Measurements from ENCODE around the gene IL3.

The IL3 gene

DNA sequence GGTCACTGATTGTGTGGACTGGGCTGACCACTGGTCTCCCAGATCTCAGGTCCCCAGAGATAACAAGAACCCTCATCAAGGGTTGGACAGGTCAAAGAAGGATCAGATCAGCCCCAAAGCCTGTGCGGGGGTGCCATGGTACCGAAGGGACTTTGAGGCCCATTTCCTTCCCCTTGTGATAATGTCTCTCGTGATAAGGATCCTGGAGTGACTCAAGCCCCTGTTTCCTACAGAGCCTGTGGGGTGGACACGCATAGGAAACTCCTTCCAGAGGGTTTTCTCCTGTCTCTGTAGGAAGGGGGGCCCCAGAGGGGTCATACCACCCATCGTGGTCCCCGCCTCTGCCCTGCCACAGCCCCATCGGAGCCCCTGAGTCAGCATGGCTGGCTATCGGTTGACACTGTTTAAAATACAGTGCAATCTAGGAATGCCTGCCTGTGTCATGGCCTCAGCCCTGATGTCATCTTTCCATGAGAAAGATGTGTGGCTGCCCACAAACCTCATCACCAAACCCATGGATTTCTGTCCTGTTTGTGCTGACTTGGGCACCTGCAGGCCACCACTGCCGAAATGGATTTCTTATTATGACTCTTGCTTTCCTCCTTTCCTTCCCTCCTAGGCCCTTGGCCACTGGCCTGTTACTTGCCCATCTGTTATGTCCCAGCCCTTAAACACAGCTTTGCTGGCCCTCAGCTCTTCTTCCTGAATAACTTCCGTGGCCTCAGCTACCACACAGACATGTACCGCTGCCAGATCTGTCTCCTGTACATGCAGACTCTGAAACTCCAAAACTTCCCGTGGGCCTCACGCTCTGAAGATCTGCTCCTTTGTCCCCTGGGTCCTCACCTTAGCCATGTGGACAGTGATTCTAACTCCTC lies 10.2 kb downstream of the IL3 start:
- H3K4me1 Mint-ChIP-seq: peaks cover 78% of the 10 kb centered on the region
- no peaks in the 10 kb centered on the region for H3K27me3 Mint-ChIP-seq
- H3K27ac Mint-ChIP-seq: peak overlapping the region; percentile 91

DNA sequence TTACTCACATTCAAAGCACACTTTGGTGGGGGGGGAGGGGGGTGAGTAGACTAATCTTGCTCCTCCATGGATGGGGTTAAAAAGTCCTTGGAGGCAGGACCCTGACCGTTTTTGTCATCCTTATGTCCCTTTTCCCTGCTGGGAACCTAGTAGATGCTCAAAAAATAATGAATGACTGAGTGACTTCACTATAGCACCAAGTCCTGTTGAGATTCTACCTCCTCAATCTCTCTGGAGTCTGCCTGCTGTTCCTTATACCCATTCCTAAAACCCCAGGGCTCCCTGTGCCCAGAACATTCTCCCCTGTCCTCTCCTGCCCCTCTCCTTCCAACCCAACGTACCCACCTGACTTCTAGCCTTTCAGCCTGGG lies 10.9 kb downstream of the IL3 start:
- H3K27me3 Mint-ChIP-seq: no peaks in the 10 kb centered on the region
- peaks cover 23% of the 10 kb centered on the region for H3K36me3 Mint-ChIP-seq (ENCODE audit: low read depth)
- no peaks in the 10 kb centered on the region for H3K9me3 Mint-ChIP-seq
- no peak for DNase-seq
- peak overlapping the region; percentile 91 for H3K27ac Mint-ChIP-seq
- H3K4me1 Mint-ChIP-seq: peaks cover 74% of the 10 kb centered on the region
- no peak for ATAC-seq
- H3K4me3 Mint-ChIP-seq: peak overlapping the region; percentile 15

More for the DNA sequence above, 10.2 kb downstream of the IL3 start:
- H3K9me3 Mint-ChIP-seq: no peaks in the 10 kb centered on the region
- H3K4me3 Mint-ChIP-seq: peak overlapping the region; percentile 26
- peaks cover 21% of the 10 kb centered on the region for H3K36me3 Mint-ChIP-seq (ENCODE audit: low read depth)
- ATAC-seq (peak; percentile 77), DNase-seq (peak; percentile 80)

- peak overlapping the region; percentile 91 for H3K27ac Mint-ChIP-seq
- DNase-seq (no peak), ATAC-seq (no peak)
- H3K36me3 Mint-ChIP-seq (ENCODE audit: low read depth): peaks cover 25% of the 10 kb centered on the region
- no peak overlapping the region for H3K4me3 Mint-ChIP-seq
- H3K4me1 Mint-ChIP-seq: peaks cover 76% of the 10 kb centered on the region
- no peaks in the 10 kb centered on the region for H3K27me3 Mint-ChIP-seq
- no peaks in the 10 kb centered on the region for H3K9me3 Mint-ChIP-seq
Measured at GRCh38 chr5:132072070-132072469, 11.6 kb downstream of the IL3 start.

GRCh38 chr5:132072528-132072927 lies 12.1 kb downstream of the IL3 start:
- H3K36me3 Mint-ChIP-seq (ENCODE audit: low read depth): peaks cover 25% of the 10 kb centered on the region
- no peaks in the 10 kb centered on the region for H3K27me3 Mint-ChIP-seq
- DNase-seq (no peak), ATAC-seq (no peak)
- no peaks in the 10 kb centered on the region for H3K9me3 Mint-ChIP-seq
- H3K27ac Mint-ChIP-seq: peak overlapping the region; percentile 91
- no peak overlapping the region for H3K4me3 Mint-ChIP-seq
- H3K4me1 Mint-ChIP-seq: peaks cover 79% of the 10 kb centered on the region

- H3K4me1 Mint-ChIP-seq: peaks cover 86% of the 10 kb centered on the region
- no peaks in the 10 kb centered on the region for H3K9me3 Mint-ChIP-seq
- peak; percentile 16 for ATAC-seq
- peak within 1 kb of the TSS; percentile 84 for H3K4me3 Mint-ChIP-seq
- H3K36me3 Mint-ChIP-seq (ENCODE audit: low read depth): peaks cover 25% of the 10 kb centered on the region
- no peaks in the 10 kb centered on the region for H3K27me3 Mint-ChIP-seq
- peak within 1 kb of the TSS; percentile 91 for H3K27ac Mint-ChIP-seq
- peak; percentile 59 for DNase-seq
Measured at GRCh38 chr5:132073231-132074013, 13.0 kb downstream of the IL3 start, which contains the start of gene CSF2. Gene CSF2 (plus strand): TSS chr5:132073789. CDS start chr5:132073824, 35 bp downstream.

- Mint-ChIP-seq H3K27me3 (no peaks in the 10 kb centered on the region), H3K27ac (peak overlapping the region; percentile 91), H3K9me3 (no peaks in the 10 kb centered on the region), H3K4me3 (peak overlapping the region; percentile 84), H3K4me1 (peaks cover 87% of the 10 kb centered on the region), H3K36me3 (ENCODE audit: low read depth) (peaks cover 25% of the 10 kb centered on the region)
- ATAC-seq (no peak), DNase-seq (no peak)
Measured at GRCh38 chr5:132074091-132074771, 13.8 kb downstream of the IL3 start.

GRCh38 chr5:132074772-132075718 lies 14.6 kb downstream of the IL3 start:
- peaks cover 88% of the 10 kb centered on the region for H3K4me1 Mint-ChIP-seq
- H3K36me3 Mint-ChIP-seq (ENCODE audit: low read depth): peaks cover 25% of the 10 kb centered on the region
- no peaks in the 10 kb centered on the region for H3K9me3 Mint-ChIP-seq
- DNase-seq (peak; percentile 71), ATAC-seq (peak; percentile 31)
- peak overlapping the region; percentile 91 for H3K27ac Mint-ChIP-seq
- H3K27me3 Mint-ChIP-seq: no peaks in the 10 kb centered on the region
- peak overlapping the region; percentile 84 for H3K4me3 Mint-ChIP-seq

- H3K36me3 Mint-ChIP-seq (ENCODE audit: low read depth): peaks cover 25% of the 10 kb centered on the region
- no peak for ATAC-seq
- DNase-seq: no peak
- H3K27me3 Mint-ChIP-seq: no peaks in the 10 kb centered on the region
- H3K4me1 Mint-ChIP-seq: peaks cover 86% of the 10 kb centered on the region
- H3K4me3 Mint-ChIP-seq: peak overlapping the region; percentile 84
- peak overlapping the region; percentile 91 for H3K27ac Mint-ChIP-seq
- no peaks in the 10 kb centered on the region for H3K9me3 Mint-ChIP-seq
Measured at GRCh38 chr5:132075719-132076077, 15.2 kb downstream of the IL3 start.

- peak overlapping the region; percentile 91 for H3K27ac Mint-ChIP-seq
- peak; percentile 39 for ATAC-seq
- H3K9me3 Mint-ChIP-seq: no peaks in the 10 kb centered on the region
- peaks cover 82% of the 10 kb centered on the region for H3K4me1 Mint-ChIP-seq
- peaks cover 25% of the 10 kb centered on the region for H3K36me3 Mint-ChIP-seq (ENCODE audit: low read depth)
- peak overlapping the region; percentile 84 for H3K4me3 Mint-ChIP-seq
- peak; percentile 62 for DNase-seq
- no peaks in the 10 kb centered on the region for H3K27me3 Mint-ChIP-seq
Measured at GRCh38 chr5:132076202-132076830, 15.9 kb downstream of the IL3 start.

DNA sequence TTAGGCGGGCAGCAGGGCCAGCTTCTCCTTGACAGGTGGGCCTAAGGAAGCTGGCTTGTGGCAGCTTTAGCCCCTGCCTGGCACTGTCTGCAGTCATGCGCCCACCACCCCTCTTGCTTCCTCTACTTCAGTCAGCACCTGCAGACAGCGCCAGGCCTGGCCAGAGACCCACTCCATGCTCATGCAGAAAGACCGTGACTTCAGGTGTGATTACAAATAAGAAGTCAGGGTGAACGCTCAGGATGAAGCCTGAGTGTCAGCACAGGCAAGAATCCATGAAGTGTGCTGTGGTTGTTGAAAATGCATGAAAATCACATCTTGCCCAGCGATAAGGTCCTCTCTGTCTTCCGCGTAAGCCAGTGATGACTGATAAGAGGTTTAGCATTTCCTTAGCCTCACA lies 16.5 kb downstream of the IL3 start:
- Mint-ChIP-seq H3K27me3 (no peaks in the 10 kb centered on the region), H3K27ac (peak overlapping the region; percentile 91), H3K36me3 (ENCODE audit: low read depth) (peaks cover 25% of the 10 kb centered on the region), H3K4me1 (peaks cover 82% of the 10 kb centered on the region), H3K9me3 (no peaks in the 10 kb centered on the region), H3K4me3 (peak overlapping the region; percentile 84)
- ATAC-seq (peak; percentile 15), DNase-seq (no peak)

- Mint-ChIP-seq H3K27me3 (no peaks in the 10 kb centered on the region), H3K4me3 (no peak overlapping the region), H3K27ac (peak overlapping the region; percentile 48), H3K4me1 (peaks cover 82% of the 10 kb centered on the region), H3K36me3 (ENCODE audit: low read depth) (peaks cover 20% of the 10 kb centered on the region), H3K9me3 (no peaks in the 10 kb centered on the region)
- DNase-seq (no peak), ATAC-seq (no peak)
Measured at GRCh38 chr5:132079081-132079480, 18.6 kb downstream of the IL3 start.

DNA sequence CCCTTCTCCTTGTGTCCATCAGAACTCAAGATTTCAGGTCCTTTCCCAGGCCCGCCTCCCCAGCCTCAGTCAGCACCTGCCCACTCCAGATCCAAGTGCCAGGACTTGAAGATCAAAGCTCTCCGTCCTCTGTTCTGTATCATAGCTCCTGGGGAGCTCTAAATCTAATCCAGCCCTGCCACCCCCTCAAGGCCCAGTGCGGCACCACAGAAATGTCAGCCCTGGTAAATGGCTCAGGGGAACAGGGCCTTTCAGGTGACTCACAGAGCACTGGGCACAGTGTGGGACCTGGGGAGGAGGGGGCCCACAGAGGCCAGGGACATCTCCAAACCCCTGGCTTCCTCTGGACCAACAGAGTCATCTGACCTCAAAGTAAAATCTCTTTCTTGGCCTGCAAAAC lies 19.2 kb downstream of the IL3 start:
- Mint-ChIP-seq H3K4me1 (peaks cover 84% of the 10 kb centered on the region), H3K27ac (peak overlapping the region; percentile 39), H3K9me3 (no peaks in the 10 kb centered on the region), H3K4me3 (no peak overlapping the region), H3K36me3 (ENCODE audit: low read depth) (peaks cover 15% of the 10 kb centered on the region), H3K27me3 (no peaks in the 10 kb centered on the region)
- no peak for DNase-seq
- no peak for ATAC-seq

- Mint-ChIP-seq H3K4me3 (no peak overlapping the region), H3K27me3 (no peaks in the 10 kb centered on the region), H3K9me3 (no peaks in the 10 kb centered on the region), H3K27ac (peak overlapping the region; percentile 39), H3K36me3 (ENCODE audit: low read depth) (peaks cover 5% of the 10 kb centered on the region), H3K4me1 (peaks cover 84% of the 10 kb centered on the region)
- DNase-seq: no peak
- no peak for ATAC-seq
Measured at GRCh38 chr5:132080595-132080994, 20.1 kb downstream of the IL3 start.
